Keratinocyte (primary cell): ENCODE data around the gene PTP4A2.

ENCODE experiments used
- CTCF ChIP-seq, 3 experiments: IDR thresholded peaks in 1 of 3; conservative IDR thresholded peaks in 1 of 3; optimal IDR thresholded peaks in 1 of 3; 2 replicates in 2 of 3; 3 replicates in 1 of 3; pipeline versions ENCODE3 to v1.5.1; 2011; ENCODE audit warnings: low read length in 3 of 3, mild to moderate bottlenecking in 3 of 3, moderate library complexity in 2 of 3, control low read depth in 1 of 3, inconsistent platforms in 1 of 3; ENCODE audit not compliant: insufficient read depth in 2 of 3; ENCODE audit errors: extremely low read depth in 1 of 3
- EZH2 ChIP-seq: IDR thresholded peaks from one replicate; pipeline ENCODE4 v1.6.1; 2012; ENCODE audit warnings: inconsistent platforms, mild to moderate bottlenecking, low read length, moderate library complexity

DNA sequence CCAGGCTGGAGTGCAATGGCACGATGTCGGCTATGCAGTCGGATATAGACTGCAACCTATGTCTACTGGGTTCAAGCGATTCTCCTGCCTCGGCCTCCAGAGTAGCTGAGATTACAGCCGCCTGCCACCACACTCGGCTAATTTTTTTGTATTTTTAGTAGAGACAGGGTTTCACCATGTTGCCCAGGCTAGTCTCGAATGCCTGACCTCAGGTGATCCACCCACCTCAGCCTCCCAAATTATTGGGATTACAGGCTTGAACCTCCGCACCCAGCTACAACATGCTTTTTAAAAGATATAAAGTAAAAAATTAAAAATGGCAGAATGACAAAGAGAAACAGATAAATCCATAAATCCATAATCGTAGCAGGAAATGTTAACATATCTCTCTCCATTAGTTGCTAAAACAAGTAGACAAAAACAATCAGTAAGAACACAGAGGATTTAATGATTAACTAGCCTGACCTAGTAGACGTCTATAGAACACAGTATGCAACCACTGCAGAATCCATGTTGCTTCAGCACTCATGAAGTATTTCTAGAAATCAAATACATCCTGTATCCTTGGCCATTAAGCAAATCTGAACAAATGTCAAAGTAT is 62.4 kb downstream of the PTP4A2 start:
- no peak for TF ChIP-seq CTCF (optimal IDR thresholded peaks at IDR 0.05 in 1 of 3, IDR thresholded peaks at IDR 0.05 in 1 of 3, conservative IDR thresholded peaks at IDR 0.05 in 1 of 3; ENCODE audit: extremely low read depth in 1 of 3, insufficient read depth in 2 of 3, low read length in 3 of 3)
- no peak for TF ChIP-seq EZH2
